ENCODE measurements around the gene TNS3. TPM values are rescaled to one million over a fixed set of nuclear protein-coding genes. Genes with fewer than 3 reads are reported as not detected.

TNS3 gene
- total and polyA plus RNA-seq, 9 of the 15 experiments (the other 6 are each of a cell fraction or from before 2014, with no cell fraction given), result 0.20 TPM; not detected in 8

DNA sequence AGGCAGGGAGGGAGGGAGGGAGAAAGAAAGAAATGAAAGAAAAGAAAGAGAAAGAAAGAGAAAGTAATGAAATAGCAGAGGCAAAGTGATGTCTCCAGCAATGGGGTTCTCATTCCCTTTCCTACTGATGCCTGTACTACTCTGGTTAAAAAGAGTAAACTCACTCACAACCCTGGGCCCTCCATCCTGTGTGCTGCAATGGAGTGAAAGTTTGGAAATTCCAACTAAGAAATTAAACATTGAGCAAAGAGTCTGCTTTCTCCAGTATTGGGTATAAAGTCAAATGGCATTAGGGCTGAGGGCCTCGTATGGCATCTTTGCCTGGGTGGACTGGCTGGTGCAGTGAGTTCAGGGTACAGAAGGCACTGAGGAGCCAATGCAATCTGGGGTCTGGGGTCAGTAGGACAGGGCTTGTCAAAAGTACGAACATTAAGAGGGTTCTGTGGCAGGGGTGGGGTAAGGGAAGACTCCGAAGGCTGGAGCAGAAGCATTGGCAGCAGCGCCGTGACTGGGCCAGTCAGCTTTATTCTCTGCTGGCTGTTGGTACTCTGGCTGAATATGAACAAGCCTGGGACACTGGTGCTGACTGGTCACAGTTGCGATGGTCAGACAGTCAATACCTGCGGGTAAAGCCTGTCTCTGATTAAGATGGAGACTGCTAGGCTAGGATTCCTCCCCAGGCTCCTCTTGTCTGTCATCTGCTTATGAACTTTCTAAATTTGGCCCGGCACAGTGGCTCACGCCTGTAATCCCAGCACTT is 24.1 kb upstream of the TNS3 start:
- ChIA-PET POLR2A (no interaction called here), CTCF (ENCODE audit: low intra/inter-chr PET ratio) (no interaction called here)
- Histone ChIP-seq H3K4me2 (ENCODE audit: insufficient read depth, low read length) (no peak overlapping the region), H3K36me3 (ENCODE audit: control insufficient read depth, insufficient read depth, low read length) (no peaks in the 10 kb centered on the region), H3K9me1 (ENCODE audit: control insufficient read depth, insufficient read depth, low read length) (no peaks in the 10 kb centered on the region), H3K79me2 (ENCODE audit: control insufficient read depth, insufficient read depth, low read length) (no peaks in the 10 kb centered on the region), H4K20me1 (replicated peaks; ENCODE audit: control insufficient read depth, insufficient read depth, low read length) (no peaks in the 10 kb centered on the region), H3K4me3 (no peak overlapping the region), H3K9ac (ENCODE audit: insufficient read depth in 1 of 2, low read depth in 2 of 2, low read length in 2 of 2) (no peak overlapping the region), H3K27me3 (ENCODE audit: control insufficient read depth in 2 of 2, insufficient read depth in 2 of 2, low read length in 2 of 2) (peaks cover 3 to 27% of the 10 kb centered on the region in 2 experiments; a peak in 3 of 5 replicates), H3K9me3 (replicated peaks; ENCODE audit: control insufficient read depth, insufficient read depth, low read depth, low read length) (no peaks in the 10 kb centered on the region), H3K4me1 (replicated peaks in 1 of 2; ENCODE audit: control insufficient read depth in 2 of 2, insufficient read depth in 2 of 2, low read length in 2 of 2) (no peaks in the 10 kb centered on the region), H2AFZ (ENCODE audit: low read depth, low read length) (no peak overlapping the region), H3K27ac (ENCODE audit: extremely low read depth, low read depth, low read length) (no peak overlapping the region)
- ATAC-seq (no peak), DNase-seq (ENCODE audit: extremely low read depth in 1 of 4, low spot score in 3 of 4) (no peak), FAIRE-seq (no peak)
- in situ Hi-C loops (cut with MboI), result no loop called here
- BruUV-seq (replicated peaks), result no TSS peak
- intact Hi-C loops (cut with micrococcal nuclease), result no loop called here
- WGBS (ENCODE audit: insufficient coverage, low coverage, missing lambda C conversion rate), result 3% methylated on average over 9 of the region's 9 CpGs
- TF ChIP-seq TAF1 (IDR thresholded peaks at IDR 0.05; ENCODE audit: control insufficient read depth, extremely low read depth, insufficient read depth, low read length, severe bottlenecking) (no peak), ILF3 (IDR thresholded peaks at IDR 0.05; ENCODE audit: borderline replicate concordance) (no peak), CBFA2T3 (IDR thresholded peaks at IDR 0.05) (no peak), FOS (IDR thresholded peaks at IDR 0.05; ENCODE audit: extremely low read depth, insufficient read length) (no peak), NFRKB (IDR thresholded peaks at IDR 0.05; ENCODE audit: low read depth) (no peak), FOXP1 (CRISPR knock-in tag; IDR thresholded peaks at IDR 0.05) (no peak), ZNF217 (CRISPR knock-in tag; IDR thresholded peaks at IDR 0.05) (no peak), SRSF3 (IDR thresholded peaks at IDR 0.05; ENCODE audit: insufficient read depth, low read length) (no peak), RBM14 (IDR thresholded peaks at IDR 0.05; ENCODE audit: borderline replicate concordance, insufficient read depth, low read depth, low read length) (no peak), CC2D1A (IDR thresholded peaks at IDR 0.05) (no peak)
- TF ChIP-seq, protein P1, sequence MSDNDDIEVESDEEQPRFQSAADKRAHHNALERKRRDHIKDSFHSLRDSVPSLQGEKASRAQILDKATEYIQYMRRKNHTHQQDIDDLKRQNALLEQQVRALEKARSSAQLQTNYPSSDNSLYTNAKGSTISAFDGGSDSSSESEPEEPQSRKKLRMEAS (CRISPR knock-in tag; IDR thresholded peaks at IDR 0.05), result no peak
- TF ChIP-seq, protein P2, sequence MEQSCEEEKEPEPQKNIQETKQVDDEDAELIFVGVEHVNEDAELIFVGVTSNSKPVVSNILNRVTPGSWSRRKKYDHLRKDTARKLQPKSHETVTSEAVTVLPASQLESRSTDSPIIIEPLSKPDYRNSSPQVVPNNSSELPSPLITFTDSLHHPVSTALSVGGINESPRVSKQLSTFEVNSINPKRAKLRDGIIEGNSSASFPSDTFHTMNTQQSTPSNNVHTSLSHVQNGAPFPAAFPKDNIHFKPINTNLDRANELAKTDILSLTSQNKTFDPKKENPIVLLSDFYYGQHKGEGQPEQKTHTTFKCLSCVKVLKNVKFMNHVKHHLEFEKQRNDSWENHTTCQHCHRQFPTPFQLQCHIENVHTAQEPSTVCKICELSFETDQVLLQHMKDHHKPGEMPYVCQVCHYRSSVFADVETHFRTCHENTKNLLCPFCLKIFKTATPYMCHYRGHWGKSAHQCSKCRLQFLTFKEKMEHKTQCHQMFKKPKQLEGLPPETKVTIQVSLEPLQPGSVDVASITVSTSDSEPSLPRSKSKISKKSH (CRISPR knock-in tag; IDR thresholded peaks at IDR 0.05), result no peak
- TF ChIP-seq, protein P3, sequence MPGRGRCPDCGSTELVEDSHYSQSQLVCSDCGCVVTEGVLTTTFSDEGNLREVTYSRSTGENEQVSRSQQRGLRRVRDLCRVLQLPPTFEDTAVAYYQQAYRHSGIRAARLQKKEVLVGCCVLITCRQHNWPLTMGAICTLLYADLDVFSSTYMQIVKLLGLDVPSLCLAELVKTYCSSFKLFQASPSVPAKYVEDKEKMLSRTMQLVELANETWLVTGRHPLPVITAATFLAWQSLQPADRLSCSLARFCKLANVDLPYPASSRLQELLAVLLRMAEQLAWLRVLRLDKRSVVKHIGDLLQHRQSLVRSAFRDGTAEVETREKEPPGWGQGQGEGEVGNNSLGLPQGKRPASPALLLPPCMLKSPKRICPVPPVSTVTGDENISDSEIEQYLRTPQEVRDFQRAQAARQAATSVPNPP (IDR thresholded peaks at IDR 0.05; ENCODE audit: borderline replicate concordance, insufficient read depth, insufficient read length), result no peak
- TF ChIP-seq, protein P4, sequence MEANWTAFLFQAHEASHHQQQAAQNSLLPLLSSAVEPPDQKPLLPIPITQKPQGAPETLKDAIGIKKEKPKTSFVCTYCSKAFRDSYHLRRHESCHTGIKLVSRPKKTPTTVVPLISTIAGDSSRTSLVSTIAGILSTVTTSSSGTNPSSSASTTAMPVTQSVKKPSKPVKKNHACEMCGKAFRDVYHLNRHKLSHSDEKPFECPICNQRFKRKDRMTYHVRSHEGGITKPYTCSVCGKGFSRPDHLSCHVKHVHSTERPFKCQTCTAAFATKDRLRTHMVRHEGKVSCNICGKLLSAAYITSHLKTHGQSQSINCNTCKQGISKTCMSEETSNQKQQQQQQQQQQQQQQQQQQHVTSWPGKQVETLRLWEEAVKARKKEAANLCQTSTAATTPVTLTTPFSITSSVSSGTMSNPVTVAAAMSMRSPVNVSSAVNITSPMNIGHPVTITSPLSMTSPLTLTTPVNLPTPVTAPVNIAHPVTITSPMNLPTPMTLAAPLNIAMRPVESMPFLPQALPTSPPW (CRISPR knock-in tag; IDR thresholded peaks at IDR 0.05), result no peak
